ENCODE data around the gene ADSS1. TPM values are rescaled to one million over a fixed set of nuclear protein-coding genes. Genes with fewer than 3 reads are reported as not detected.

The ADSS1 gene
- total RNA-seq, 1 experiment from 2014 or later: 0.52 TPM

DNA sequence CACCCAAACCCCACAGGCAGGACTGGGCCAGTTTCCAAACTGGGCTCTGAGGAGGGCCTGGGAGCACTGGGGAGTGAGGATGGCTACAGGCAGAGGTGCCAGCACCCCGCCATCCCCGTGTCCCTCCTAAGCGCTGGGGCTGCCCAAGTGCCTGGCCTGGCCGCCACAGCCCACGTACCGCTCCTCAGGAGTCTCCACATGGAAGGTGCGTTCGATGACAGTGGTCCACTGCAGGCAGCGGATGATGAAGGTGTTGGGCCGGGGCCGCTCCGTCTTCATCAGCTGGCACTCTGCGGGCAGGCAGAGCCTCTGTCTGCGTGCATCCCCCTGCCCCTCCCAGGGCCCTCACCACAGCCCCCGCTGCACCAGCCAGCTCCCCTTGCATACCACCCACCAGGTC is 52.5 kb downstream of the ADSS1 start:
- H3K27ac ChIP-seq (ENCODE audit: low read depth, low read length, poor library complexity, severe bottlenecking): no peak overlapping the region
- BruUV-seq (replicated peaks): no TSS peak
- no peaks in the 10 kb centered on the region for H3K9me3 ChIP-seq (ENCODE audit: low read depth, low read length, poor library complexity, severe bottlenecking)
- intact Hi-C loops (cut with micrococcal nuclease; ENCODE audit: unreplicated experiment): no loop called here
- peaks cover 36% of the 10 kb centered on the region for H3K36me3 ChIP-seq (ENCODE audit: insufficient read depth, low read length, poor library complexity, severe bottlenecking)
- POLR2A ChIA-PET (ENCODE audit: low non-redundant PET): no interaction called here
- DNase-seq (ENCODE audit: low spot score): no peak
- no peaks in the 10 kb centered on the region for H3K27me3 ChIP-seq (replicated peaks; ENCODE audit: insufficient read depth, low read depth, low read length, poor library complexity)
- CTCF ChIA-PET: no interaction called here
- TF ChIP-seq, protein P1, sequence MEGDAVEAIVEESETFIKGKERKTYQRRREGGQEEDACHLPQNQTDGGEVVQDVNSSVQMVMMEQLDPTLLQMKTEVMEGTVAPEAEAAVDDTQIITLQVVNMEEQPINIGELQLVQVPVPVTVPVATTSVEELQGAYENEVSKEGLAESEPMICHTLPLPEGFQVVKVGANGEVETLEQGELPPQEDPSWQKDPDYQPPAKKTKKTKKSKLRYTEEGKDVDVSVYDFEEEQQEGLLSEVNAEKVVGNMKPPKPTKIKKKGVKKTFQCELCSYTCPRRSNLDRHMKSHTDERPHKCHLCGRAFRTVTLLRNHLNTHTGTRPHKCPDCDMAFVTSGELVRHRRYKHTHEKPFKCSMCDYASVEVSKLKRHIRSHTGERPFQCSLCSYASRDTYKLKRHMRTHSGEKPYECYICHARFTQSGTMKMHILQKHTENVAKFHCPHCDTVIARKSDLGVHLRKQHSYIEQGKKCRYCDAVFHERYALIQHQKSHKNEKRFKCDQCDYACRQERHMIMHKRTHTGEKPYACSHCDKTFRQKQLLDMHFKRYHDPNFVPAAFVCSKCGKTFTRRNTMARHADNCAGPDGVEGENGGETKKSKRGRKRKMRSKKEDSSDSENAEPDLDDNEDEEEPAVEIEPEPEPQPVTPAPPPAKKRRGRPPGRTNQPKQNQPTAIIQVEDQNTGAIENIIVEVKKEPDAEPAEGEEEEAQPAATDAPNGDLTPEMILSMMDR (conservative IDR thresholded peaks at IDR 0.05; ENCODE audit: low read depth, low read length): no peak
- TF ChIP-seq EZH2 (IDR thresholded peaks at IDR 0.05; ENCODE audit: borderline replicate concordance, low read depth, low read length, poor library complexity, severe bottlenecking): no peak
- H3K4me1 ChIP-seq (ENCODE audit: insufficient read depth, low read length, poor library complexity, severe bottlenecking): no peaks in the 10 kb centered on the region
- H3K4me3 ChIP-seq (ENCODE audit: low read depth, low read length, poor library complexity, severe bottlenecking): no peak overlapping the region

- Histone ChIP-seq H3K9me3 (ENCODE audit: low read depth, low read length, poor library complexity, severe bottlenecking) (no peaks in the 10 kb centered on the region), H3K36me3 (ENCODE audit: insufficient read depth, low read length, poor library complexity, severe bottlenecking) (peaks cover 29% of the 10 kb centered on the region), H3K4me3 (ENCODE audit: low read depth, low read length, poor library complexity, severe bottlenecking) (no peak overlapping the region), H3K27ac (ENCODE audit: low read depth, low read length, poor library complexity, severe bottlenecking) (no peak overlapping the region), H3K27me3 (replicated peaks; ENCODE audit: insufficient read depth, low read depth, low read length, poor library complexity) (no peaks in the 10 kb centered on the region), H3K4me1 (ENCODE audit: insufficient read depth, low read length, poor library complexity, severe bottlenecking) (no peaks in the 10 kb centered on the region)
- no peak for DNase-seq (ENCODE audit: low spot score)
- CTCF ChIA-PET: no interaction called here
- intact Hi-C loops (cut with micrococcal nuclease; ENCODE audit: unreplicated experiment): no loop called here
- no peak for TF ChIP-seq EZH2 (IDR thresholded peaks at IDR 0.05; ENCODE audit: borderline replicate concordance, low read depth, low read length, poor library complexity, severe bottlenecking)
- TF ChIP-seq, protein P1 (conservative IDR thresholded peaks at IDR 0.05; ENCODE audit: low read depth, low read length): no peak
- POLR2A ChIA-PET (ENCODE audit: low non-redundant PET): interaction anchor here (0.5 kb wide), 1 partner anchor 286 kb away, joined by 5 read pairs; no protein-coding TSS in a partner anchor
- no TSS peak for BruUV-seq (replicated peaks)
Measured at GRCh38 chr14:104776961-104777807, 53.2 kb downstream of the ADSS1 start.

GRCh38 chr14:104777808-104778249 is 53.8 kb downstream of the ADSS1 start:
- CTCF ChIA-PET: no interaction called here
- POLR2A ChIA-PET (ENCODE audit: low non-redundant PET): interaction anchor here (0.5 kb wide), 1 partner anchor 285 kb away, joined by 5 read pairs; no protein-coding TSS in a partner anchor
- DNase-seq (ENCODE audit: low spot score): no peak
- TF ChIP-seq, protein P1 (conservative IDR thresholded peaks at IDR 0.05; ENCODE audit: low read depth, low read length): no peak
- TF ChIP-seq EZH2 (IDR thresholded peaks at IDR 0.05; ENCODE audit: borderline replicate concordance, low read depth, low read length, poor library complexity, severe bottlenecking): no peak
- no TSS peak for BruUV-seq (replicated peaks)
- Histone ChIP-seq H3K4me3 (ENCODE audit: low read depth, low read length, poor library complexity, severe bottlenecking) (no peak overlapping the region), H3K36me3 (ENCODE audit: insufficient read depth, low read length, poor library complexity, severe bottlenecking) (peaks cover 27% of the 10 kb centered on the region), H3K9me3 (ENCODE audit: low read depth, low read length, poor library complexity, severe bottlenecking) (no peaks in the 10 kb centered on the region), H3K27me3 (replicated peaks; ENCODE audit: insufficient read depth, low read depth, low read length, poor library complexity) (no peaks in the 10 kb centered on the region), H3K27ac (ENCODE audit: low read depth, low read length, poor library complexity, severe bottlenecking) (no peak overlapping the region), H3K4me1 (ENCODE audit: insufficient read depth, low read length, poor library complexity, severe bottlenecking) (no peaks in the 10 kb centered on the region)
- intact Hi-C loops (cut with micrococcal nuclease; ENCODE audit: unreplicated experiment): no loop called here
